SKM-1 (cell line): Measurements from ENCODE around the gene MOCS1.

ENCODE experiments used
- DNase-seq: peaks from one replicate; lab custom pipeline; 2025; ENCODE audit not compliant: unreplicated experiment; lab: John Stamatoyannopoulos, UW

The MOCS1 gene

GRCh38 chr6:39881851-39882530 lies 52.3 kb downstream of the MOCS1 start:
- no peak for DNase-seq

- DNase-seq, result no peak
Observed at GRCh38 chr6:39880594-39880993, 53.7 kb downstream of the MOCS1 start.

- DNase-seq, result no peak
Observed at GRCh38 chr6:39879535-39879934, 54.7 kb downstream of the MOCS1 start.

- DNase-seq, result no peak
Observed at GRCh38 chr6:39876826-39877225, 57.4 kb downstream of the MOCS1 start.

GRCh38 chr6:39876111-39876510 lies 58.2 kb downstream of the MOCS1 start:
- DNase-seq, result no peak

GRCh38 chr6:39873439-39873838 lies 60.8 kb downstream of the MOCS1 start:
- no peak for DNase-seq

- no peak for DNase-seq
Observed at GRCh38 chr6:39870950-39871349, 63.3 kb downstream of the MOCS1 start.

GRCh38 chr6:39867592-39867991 lies 66.7 kb downstream of the MOCS1 start:
- DNase-seq, result no peak

GRCh38 chr6:39865011-39865888 lies 69.0 kb downstream of the MOCS1 start:
- DNase-seq, result peak; percentile 7

- no peak for DNase-seq
Observed at GRCh38 chr6:39861663-39862062, 72.6 kb downstream of the MOCS1 start.

- no peak for DNase-seq
Observed at GRCh38 chr6:39859025-39859424, 75.2 kb downstream of the MOCS1 start.

GRCh38 chr6:39855356-39855995 lies 78.8 kb downstream of the MOCS1 start:
- DNase-seq, result no peak
